ENCODE data around the gene NHS.

The NHS gene

GRCh38 chrX:17590892-17591740, 216.1 kb downstream of the NHS start:
- DNase-seq (ENCODE audit: low read depth), result no peak

DNA sequence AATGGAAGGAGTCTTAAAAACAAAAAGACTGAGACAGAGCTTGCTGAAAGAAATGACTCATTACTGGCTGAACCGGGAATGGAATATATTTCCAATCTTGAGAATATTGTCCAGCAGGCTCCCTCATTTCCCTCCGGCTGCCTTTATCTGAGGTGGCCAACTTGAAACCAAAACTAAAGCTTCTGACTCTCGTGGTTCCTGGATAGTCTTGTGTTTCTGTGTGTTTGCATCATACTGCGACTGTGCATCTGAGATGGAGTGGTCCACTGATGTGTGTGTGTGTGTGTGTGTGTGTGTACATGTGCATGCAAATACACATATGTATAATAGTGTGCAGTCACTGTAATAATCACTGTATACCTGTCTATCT, 216.7 kb downstream of the NHS start:
- no peak for DNase-seq (ENCODE audit: low read depth)

DNA sequence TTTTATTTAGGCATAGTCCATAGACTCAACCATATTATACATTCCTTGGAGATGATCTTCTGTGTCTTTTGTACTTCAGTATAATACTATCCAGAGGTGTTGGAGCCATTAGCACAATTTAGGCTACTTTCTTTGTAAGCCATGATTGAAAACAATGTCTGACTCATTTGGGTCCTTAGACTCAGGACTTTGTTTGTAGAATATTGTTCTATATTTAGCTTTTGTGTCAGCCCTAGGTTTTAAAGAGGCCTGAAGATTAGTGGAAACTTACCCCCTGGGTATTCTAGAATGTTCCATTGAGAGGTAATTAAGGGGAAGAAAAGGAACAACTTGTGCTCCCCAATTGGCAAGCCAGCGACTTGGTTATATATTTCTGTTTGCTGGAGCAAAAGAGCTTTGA, 217.1 kb downstream of the NHS start:
- DNase-seq (ENCODE audit: low read depth), result no peak

DNA sequence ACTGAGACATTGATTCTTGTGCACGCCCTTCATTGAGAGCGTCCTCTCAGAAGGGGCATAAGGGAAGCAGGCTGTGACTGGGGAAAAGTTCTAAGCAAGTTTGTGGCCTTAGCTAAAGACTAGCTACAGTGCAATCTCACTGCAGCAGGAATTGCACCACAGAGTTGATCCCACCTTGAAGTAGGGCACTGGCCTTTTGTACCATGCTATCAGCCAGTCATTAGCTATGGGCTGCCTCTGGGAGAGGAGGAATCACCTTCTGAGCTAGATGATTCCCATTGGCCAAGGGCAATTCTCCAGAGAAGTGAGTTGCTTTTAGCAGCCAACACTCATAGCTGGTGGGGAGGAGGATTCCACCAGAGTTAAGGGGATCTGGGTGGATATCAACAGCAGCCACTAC, 219.7 kb downstream of the NHS start:
- DNase-seq (ENCODE audit: low read depth), result no peak

- no peak for DNase-seq (ENCODE audit: low read depth)
Observed at GRCh38 chrX:17595456-17596035, 220.5 kb downstream of the NHS start.

GRCh38 chrX:17596061-17596460, 221.1 kb downstream of the NHS start:
- no peak for DNase-seq (ENCODE audit: low read depth)

GRCh38 chrX:17596546-17597205, 221.7 kb downstream of the NHS start:
- DNase-seq (ENCODE audit: low read depth), result no peak

- DNase-seq (ENCODE audit: low read depth), result no peak
Observed at GRCh38 chrX:17597327-17597726, 222.3 kb downstream of the NHS start.

DNA sequence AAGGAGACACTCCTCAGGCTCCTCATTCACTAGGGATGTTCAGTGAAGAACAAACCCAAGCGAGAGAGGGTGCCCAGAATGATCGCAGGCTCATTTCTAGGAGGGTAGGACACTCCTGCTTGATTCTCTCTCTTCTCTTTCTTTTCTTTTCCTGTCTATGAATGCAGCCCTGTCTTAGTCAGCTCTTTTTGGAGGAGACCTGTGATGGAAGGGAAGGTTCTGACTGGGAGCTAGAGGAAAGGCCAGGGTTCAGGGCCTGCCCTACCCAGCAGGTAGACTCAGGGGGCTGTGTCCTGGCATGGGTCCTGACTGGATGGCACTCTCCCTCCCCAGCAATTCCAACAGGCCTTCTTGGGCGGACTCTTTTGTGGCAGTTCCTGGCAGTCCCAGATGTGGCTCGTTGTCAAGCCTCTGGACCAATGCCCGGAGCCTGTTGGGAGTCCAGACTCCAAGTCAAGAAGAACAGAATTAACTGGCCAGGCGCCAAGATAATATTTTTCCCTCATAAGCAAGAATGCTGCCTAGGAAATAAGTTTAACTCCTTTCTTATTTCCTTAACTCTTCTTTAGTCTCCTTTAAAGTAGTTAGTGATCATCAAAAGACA, 222.9 kb downstream of the NHS start:
- DNase-seq (ENCODE audit: low read depth), result no peak

DNA sequence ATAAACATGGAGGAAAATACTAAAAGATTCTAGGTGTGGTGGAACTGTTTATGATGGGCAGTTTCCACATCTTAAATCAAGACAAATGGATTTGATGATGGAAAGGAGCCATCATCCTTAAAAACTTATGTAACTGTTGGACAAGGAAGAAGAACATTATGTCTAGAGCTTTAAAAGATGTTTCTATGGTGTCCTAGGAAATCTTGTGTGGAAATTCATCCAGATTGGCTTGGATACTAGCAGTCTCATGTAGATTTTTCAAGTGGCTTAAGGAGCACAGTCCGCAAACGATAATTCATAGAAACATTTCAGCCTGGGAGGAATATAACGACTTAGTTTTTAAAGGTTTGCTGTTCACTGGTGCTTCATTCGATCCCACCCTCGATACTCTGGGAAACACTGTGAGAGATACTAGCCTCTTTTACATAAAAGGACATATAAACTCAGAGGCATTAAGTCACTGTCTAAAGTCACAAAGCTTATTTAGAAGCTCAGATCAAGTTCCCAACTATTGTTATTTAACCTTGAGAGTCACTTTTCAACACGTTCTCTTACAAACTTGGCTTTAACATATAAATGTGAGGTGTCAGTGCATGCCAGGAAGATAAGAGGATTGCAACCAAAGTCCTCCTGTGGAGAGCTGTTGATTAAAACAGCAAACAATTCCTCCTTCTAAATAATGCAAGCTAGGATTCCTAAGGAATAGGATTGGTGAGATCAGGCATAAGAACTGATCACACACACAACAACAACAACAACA, 226.6 kb downstream of the NHS start:
- no peak for DNase-seq (ENCODE audit: low read depth)

DNA sequence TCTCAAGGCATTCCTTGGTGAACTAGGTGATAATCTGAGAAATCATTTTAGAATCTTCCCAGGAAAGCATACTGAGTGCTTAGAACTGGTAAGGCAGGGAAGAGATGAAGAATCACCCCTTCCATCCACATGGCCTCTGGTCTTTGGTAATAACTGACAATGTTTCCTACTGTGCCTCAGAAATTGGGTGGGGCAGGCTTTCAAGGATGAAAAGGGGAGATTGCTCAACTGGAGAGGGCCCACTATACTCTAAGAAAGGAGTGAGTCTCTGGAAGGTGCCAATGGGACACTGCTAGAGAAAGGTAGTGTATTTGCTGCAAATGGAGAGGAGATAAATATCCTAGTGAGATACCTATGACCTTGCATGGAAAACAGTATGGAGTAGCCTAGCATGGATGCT, 227.2 kb downstream of the NHS start:
- no peak for DNase-seq (ENCODE audit: low read depth)

DNA sequence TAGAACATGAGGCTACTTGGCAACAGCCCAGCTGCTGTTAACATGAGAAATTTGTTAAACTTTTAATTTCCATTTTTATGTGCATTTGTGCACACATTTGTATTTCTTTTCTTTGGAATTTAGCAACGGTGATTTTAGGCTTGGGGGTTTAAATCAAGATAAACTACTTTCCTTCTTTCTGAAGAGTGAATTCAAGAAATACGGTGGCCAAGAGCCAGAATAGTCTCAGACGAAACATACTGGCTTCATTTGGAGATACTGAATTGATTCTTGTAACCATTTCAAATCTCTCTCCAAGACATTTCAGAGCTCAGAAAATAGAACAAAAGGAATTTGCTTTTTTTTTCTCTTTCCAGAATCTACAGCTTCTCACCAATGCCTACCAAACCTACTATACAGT, 228.2 kb downstream of the NHS start:
- DNase-seq (ENCODE audit: low read depth), result no peak

DNA sequence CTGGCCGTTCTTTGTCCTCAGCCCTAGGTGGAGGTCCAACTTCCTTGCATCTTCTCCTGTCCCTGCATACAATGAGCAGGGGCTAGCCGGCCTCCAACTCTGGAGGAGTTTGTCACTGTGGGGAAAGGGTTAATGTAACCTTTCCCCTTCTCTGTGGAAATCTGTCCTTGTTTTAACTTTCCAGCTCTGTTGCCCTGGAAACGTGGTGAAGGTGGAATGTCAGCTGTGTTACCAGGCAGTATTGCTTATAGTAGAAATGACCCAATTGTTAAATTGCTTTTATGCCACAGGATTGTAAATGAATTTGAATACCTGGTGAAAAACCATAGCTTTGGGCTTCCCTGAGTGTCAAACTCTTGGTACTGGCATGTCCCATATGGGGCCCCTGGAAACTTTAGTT, 230.7 kb downstream of the NHS start:
- DNase-seq (ENCODE audit: low read depth), result no peak

- DNase-seq (ENCODE audit: low read depth), result no peak
Observed at GRCh38 chrX:17606231-17606630, 231.2 kb downstream of the NHS start.

DNA sequence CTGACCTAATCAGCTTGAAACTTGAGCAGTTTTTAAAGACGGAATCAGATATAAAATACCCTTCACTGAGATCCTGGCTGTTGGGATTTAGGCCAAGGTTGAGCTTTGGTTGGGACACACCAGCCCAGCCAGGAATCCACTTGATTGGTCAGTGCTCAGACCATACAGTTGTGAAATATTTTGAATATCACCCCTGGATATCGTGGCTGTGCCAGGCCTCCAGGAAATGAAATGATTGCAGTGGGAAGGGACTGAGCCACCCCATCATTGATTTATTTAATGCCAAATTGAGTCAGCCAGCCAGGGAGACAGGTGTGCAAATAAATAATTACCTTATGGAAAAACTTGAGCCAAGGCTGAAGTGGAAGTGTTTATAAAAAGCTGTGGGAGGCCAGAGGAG, 233.9 kb downstream of the NHS start:
- DNase-seq (ENCODE audit: low read depth), result no peak

DNA sequence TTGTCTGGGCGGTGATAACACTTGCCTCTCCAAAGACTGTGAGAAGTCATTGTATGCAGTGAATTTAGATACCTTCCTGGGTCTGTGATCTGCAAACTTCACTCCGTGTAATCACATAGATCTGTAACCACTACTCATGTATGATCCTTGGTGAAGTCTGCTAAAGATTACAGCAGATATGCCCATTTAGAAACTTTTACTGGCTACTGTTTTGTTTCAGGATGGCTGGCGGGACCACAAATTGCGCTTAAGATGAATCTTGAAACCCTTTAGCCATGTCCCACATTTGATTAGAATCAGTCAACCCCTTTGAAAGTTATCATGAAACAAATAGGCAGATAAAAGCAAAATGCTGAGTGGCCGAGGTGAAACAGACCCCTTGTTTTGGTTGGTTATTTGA, 235.8 kb downstream of the NHS start:
- DNase-seq (ENCODE audit: low read depth), result no peak

DNA sequence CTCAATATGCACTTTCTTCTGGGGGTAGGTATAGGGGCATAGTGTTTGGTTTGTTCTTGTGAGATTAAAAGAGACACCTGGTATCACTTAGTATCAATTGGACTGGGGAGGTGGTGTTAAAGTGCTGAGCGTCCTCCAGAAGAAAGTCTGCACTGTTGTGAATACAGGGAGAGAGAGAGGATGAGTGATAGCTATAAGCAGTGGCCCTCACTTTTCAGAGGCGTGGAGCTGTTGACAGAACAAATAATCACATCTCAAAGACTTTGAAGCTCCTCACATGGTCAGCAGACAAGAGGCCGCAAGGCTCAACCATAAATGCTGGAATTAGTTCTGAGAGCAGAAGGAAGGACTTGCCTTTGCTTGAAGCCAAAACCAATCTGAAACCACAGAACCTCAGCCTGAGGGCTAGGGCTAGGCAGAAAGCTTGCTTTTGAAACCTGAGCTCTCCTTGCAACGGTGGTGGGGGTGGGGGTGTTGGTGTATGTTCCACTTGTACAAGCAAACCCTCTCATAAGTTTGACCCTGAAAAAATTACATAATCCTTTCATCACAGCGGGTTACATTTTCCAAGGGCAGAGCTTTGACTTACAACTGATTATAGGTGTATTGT, 239.1 kb downstream of the NHS start:
- no peak for DNase-seq (ENCODE audit: low read depth)

GRCh38 chrX:17616936-17617335, 241.9 kb downstream of the NHS start:
- no peak for DNase-seq (ENCODE audit: low read depth)

GRCh38 chrX:17617806-17618205, 242.8 kb downstream of the NHS start:
- no peak for DNase-seq (ENCODE audit: low read depth)

- no peak for DNase-seq (ENCODE audit: low read depth)
Observed at GRCh38 chrX:17621566-17622270, 246.7 kb downstream of the NHS start.

- no peak for DNase-seq (ENCODE audit: low read depth)
Observed at GRCh38 chrX:17622331-17622730, 247.3 kb downstream of the NHS start.

Data from stimulated activated CD8-positive, alpha-beta memory T cell treated with anti-CD3 and anti-CD28 coated beads, Interleukin-15, amount 100 ng/mL, for 24 hours (primary cell).